Caco-2 (cell line): ENCODE results near the gene GPR25. TPM values are rescaled to one million over a fixed set of nuclear protein-coding genes. Genes with fewer than 3 reads are reported as not detected.

Experiments used
- BruUV-seq: library from RNA; stranded (reverse); fragments of 400-500 nt; replicated peaks from 2 replicates; lab custom pipeline; 2021; lab: Mats Ljungman, UMichigan
- CTCF ChIA-PET: fragments of 300-600 bp; sonication (Branson Sonifier 250); formaldehyde crosslinking; loops from one replicate; lab custom pipeline; 2022; ENCODE audit warnings: antibody characterized with exemption; lab: Charles Lee
- POLR2A ChIA-PET: fragments of 300-600 bp; sonication (Branson Sonifier 250); formaldehyde crosslinking; loops from one replicate; lab custom pipeline; 2022; ENCODE audit warnings: antibody characterized with exemption; lab: Charles Lee
- DNase-seq, 2 experiments: peaks; one replicate each; pipeline versions ENCODE4 v3.0.0 to v3.0.0-alpha.2; 2020 to 2022
- H3K27me3 ChIP-seq: replicated peaks from 2 replicates; pipeline ENCODE4 v1.6.0; 2011; ENCODE audit warnings: low read length; ENCODE audit not compliant: control insufficient read depth, insufficient read depth
- H3K36me3 ChIP-seq: 2 replicates; pipeline ENCODE4 v1.5.1; 2011; ENCODE audit warnings: low read length; ENCODE audit not compliant: control insufficient read depth, insufficient read depth
- H3K4me1 ChIP-seq: fragments of 250-450 bp; sonication (Bioruptor Pico); 2 replicates; pipeline ENCODE4 v1.5.1; 2020; ENCODE audit warnings: mild to moderate bottlenecking
- H3K4me3 ChIP-seq: 2 replicates; pipeline ENCODE4 v1.5.1; 2011; ENCODE audit warnings: low read depth, mild to moderate bottlenecking, control low read depth, low read length
- H3K9me3 ChIP-seq: fragments of 250-450 bp; sonication (Bioruptor Pico); 2 replicates; pipeline ENCODE4 v1.5.1; 2020; ENCODE audit warnings: mild to moderate bottlenecking, moderate library complexity
- H3K27ac Mint-ChIP-seq: one replicate; pipeline ENCODE4 v1.8.0; 2022; ENCODE audit warnings: mixed read lengths; ENCODE audit not compliant: unreplicated experiment
- H3K27me3 Mint-ChIP-seq: one replicate; pipeline ENCODE4 v1.8.0; 2022; ENCODE audit warnings: mixed read lengths; ENCODE audit not compliant: insufficient read depth, unreplicated experiment
- H3K36me3 Mint-ChIP-seq: one replicate; pipeline ENCODE4 v1.8.0; 2022; ENCODE audit warnings: mild to moderate bottlenecking, mixed read lengths; ENCODE audit not compliant: insufficient read depth, unreplicated experiment
- H3K4me1 Mint-ChIP-seq: one replicate; pipeline ENCODE4 v1.8.0; 2022; ENCODE audit warnings: low read depth, mixed read lengths; ENCODE audit not compliant: unreplicated experiment
- H3K4me3 Mint-ChIP-seq: one replicate; pipeline ENCODE4 v1.8.0; 2022; ENCODE audit warnings: mild to moderate bottlenecking, moderate library complexity, mixed read lengths; ENCODE audit not compliant: unreplicated experiment
- H3K9me3 Mint-ChIP-seq: one replicate; pipeline ENCODE4 v1.8.0; 2022; ENCODE audit warnings: mixed read lengths; ENCODE audit not compliant: unreplicated experiment
- CTCF ChIP-seq, 2 experiments: fragments of 200-600 bp in 1 of 2; IDR thresholded peaks; 1 replicate in 1 of 2; 2 replicates in 1 of 2; pipeline versions ENCODE4 v1.5.1 to v1.8.0; 2011 to 2022; ENCODE audit warnings: antibody characterized with exemption in 1 of 2, control low read depth in 1 of 2, inconsistent platforms in 1 of 2, low read depth in 1 of 2, low read length in 1 of 2, mild to moderate bottlenecking in 1 of 2, moderate library complexity in 1 of 2; ENCODE audit not compliant: insufficient read depth in 1 of 2, severe bottlenecking in 1 of 2, unreplicated experiment in 1 of 2
- intact Hi-C: fragments of 100-400 bp; cut with micrococcal nuclease; formaldehyde crosslinking; loops from one replicate; pipeline ENCODE4 v1.10.0; 2022; ENCODE audit not compliant: unreplicated experiment
- total RNA-seq: library from RNA; stranded (reverse); gene quantifications from 2 replicates; pipeline ENCODE4 v1.2.3, GENCODE V29; 2022

The GPR25 gene
- total RNA-seq, 1 experiment from 2014 or later, result not detected

- no peak overlapping the region for H3K4me3 ChIP-seq
- no peaks in the 10 kb centered on the region for H3K27me3 Mint-ChIP-seq
- peaks cover 28% of the 10 kb centered on the region for H3K36me3 Mint-ChIP-seq
- no peak overlapping the region for H3K4me3 Mint-ChIP-seq
- no peaks in the 10 kb centered on the region for H3K9me3 Mint-ChIP-seq
- ChIA-PET POLR2A (no interaction called here), CTCF (interaction anchor here (0.8 kb wide), 1 partner anchor 25 kb away, joined by 3 read pairs; no protein-coding TSS in a partner anchor)
- H3K27me3 ChIP-seq, result no peaks in the 10 kb centered on the region
- intact Hi-C loops, result no loop called here
- no peaks in the 10 kb centered on the region for H3K4me1 Mint-ChIP-seq
- BruUV-seq, result no TSS peak
- no peak overlapping the region for H3K27ac Mint-ChIP-seq
- H3K4me1 ChIP-seq, result no peaks in the 10 kb centered on the region
- DNase-seq, result no peak
- no peaks in the 10 kb centered on the region for H3K36me3 ChIP-seq
- H3K9me3 ChIP-seq, result no peaks in the 10 kb centered on the region
- no peak for TF ChIP-seq CTCF (IDR thresholded peaks at IDR 0.05; ENCODE audit: insufficient read depth in 1 of 2, low read depth in 1 of 2, low read length in 1 of 2, severe bottlenecking in 1 of 2, unreplicated experiment in 1 of 2)
Observed at GRCh38 chr1:200866521-200866920, 6.3 kb upstream of the GPR25 start.

- Mint-ChIP-seq H3K4me1 (no peaks in the 10 kb centered on the region), H3K4me3 (no peak overlapping the region), H3K9me3 (no peaks in the 10 kb centered on the region), H3K36me3 (peaks cover 23% of the 10 kb centered on the region), H3K27me3 (no peaks in the 10 kb centered on the region), H3K27ac (no peak overlapping the region)
- ChIA-PET CTCF (interaction anchor here (0.6 to 0.8 kb wide), 2 partner anchors 24 to 175 kb away, joined by 3 read pairs; no protein-coding TSS in a partner anchor), POLR2A (no interaction called here)
- no peaks in the 10 kb centered on the region for H3K27me3 ChIP-seq
- no peaks in the 10 kb centered on the region for H3K36me3 ChIP-seq
- intact Hi-C loops, result no loop called here
- H3K4me3 ChIP-seq, result no peak overlapping the region
- H3K4me1 ChIP-seq, result no peaks in the 10 kb centered on the region
- BruUV-seq, result no TSS peak
- no peaks in the 10 kb centered on the region for H3K9me3 ChIP-seq
- no peak for DNase-seq
- no peak for TF ChIP-seq CTCF (IDR thresholded peaks at IDR 0.05; ENCODE audit: insufficient read depth in 1 of 2, low read depth in 1 of 2, low read length in 1 of 2, severe bottlenecking in 1 of 2, unreplicated experiment in 1 of 2)
Observed at GRCh38 chr1:200867018-200867811, 5.6 kb upstream of the GPR25 start.

- Histone ChIP-seq H3K36me3 (no peaks in the 10 kb centered on the region), H3K4me3 (no peak overlapping the region), H3K27me3 (no peaks in the 10 kb centered on the region), H3K9me3 (no peaks in the 10 kb centered on the region), H3K4me1 (no peaks in the 10 kb centered on the region)
- no peaks in the 10 kb centered on the region for H3K27me3 Mint-ChIP-seq
- no peaks in the 10 kb centered on the region for H3K9me3 Mint-ChIP-seq
- ChIA-PET POLR2A (no interaction called here), CTCF (no interaction called here)
- intact Hi-C loops, result no loop called here
- peaks cover 7% of the 10 kb centered on the region for H3K36me3 Mint-ChIP-seq
- no peak for TF ChIP-seq CTCF (IDR thresholded peaks at IDR 0.05; ENCODE audit: insufficient read depth in 1 of 2, low read depth in 1 of 2, low read length in 1 of 2, severe bottlenecking in 1 of 2, unreplicated experiment in 1 of 2)
- no peaks in the 10 kb centered on the region for H3K4me1 Mint-ChIP-seq
- no peak overlapping the region for H3K27ac Mint-ChIP-seq
- DNase-seq, result no peak
- BruUV-seq, result no TSS peak
- no peak overlapping the region for H3K4me3 Mint-ChIP-seq
Observed at GRCh38 chr1:200869376-200869752, 3.4 kb upstream of the GPR25 start.
